Thyroid gland (tissue), 4 donors: ENCODE measurements around the gene SPR.

Experiments
- CTCF ChIP-seq, 6 experiments: fragments of 200-600 bp in 3 of 6; fragments of 450-650 bp in 3 of 6; sonication (generic) in 3 of 6; IDR thresholded peaks; one replicate each; pipeline ENCODE4 v1.5.1; 2016 to 2019; ENCODE audit warnings: antibody characterized with exemption in 6 of 6, mild to moderate bottlenecking in 2 of 6, inconsistent platforms in 1 of 6, moderate library complexity in 1 of 6
- POLR2A ChIP-seq, 2 donors: fragments of 450-650 bp; IDR thresholded peaks; one replicate each; pipeline ENCODE4 v1.6.1; 2017; ENCODE audit warnings: antibody characterized with exemption in 2 of 2, mild to moderate bottlenecking in 2 of 2, moderate library complexity in 1 of 2

DNA sequence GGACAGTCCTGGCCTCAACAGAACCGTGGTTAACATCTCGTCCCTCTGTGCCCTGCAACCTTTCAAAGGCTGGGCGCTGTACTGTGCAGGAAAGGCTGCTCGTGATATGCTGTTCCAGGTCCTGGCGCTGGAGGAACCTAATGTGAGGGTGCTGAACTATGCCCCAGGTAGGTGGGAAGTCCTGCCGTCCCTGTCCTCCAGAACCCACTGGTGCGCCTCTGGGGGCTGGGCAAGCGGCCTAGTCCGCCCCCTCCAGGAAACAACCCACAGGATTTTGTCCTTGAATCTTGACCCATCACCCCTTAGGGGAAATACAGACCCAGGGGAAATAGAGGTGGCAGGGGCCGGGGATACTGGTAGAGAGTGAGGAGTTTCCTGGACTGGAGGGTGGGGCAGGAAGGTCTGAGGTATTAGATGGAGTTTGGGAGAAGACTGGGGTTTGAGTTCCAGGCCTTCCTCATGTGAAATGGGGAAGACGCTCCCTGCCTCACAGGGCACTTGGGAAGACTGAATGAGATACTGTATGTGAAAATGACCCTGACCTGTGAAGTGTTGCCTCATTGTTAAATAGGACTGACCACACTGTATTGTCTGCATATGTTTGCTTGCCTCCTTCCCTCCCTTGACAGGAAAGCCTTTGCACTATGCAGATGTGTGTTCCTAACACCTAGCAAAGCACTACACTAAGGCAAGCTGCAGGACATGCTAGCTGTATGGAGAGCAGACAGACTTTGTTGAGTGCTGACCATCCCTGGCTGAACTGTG, 1.4 kb downstream of the SPR start:
- TF ChIP-seq CTCF (IDR thresholded peaks at IDR 0.05) (no peak), POLR2A (IDR thresholded peaks at IDR 0.05) (no peak)
